Esophagus (tissue), 2 donors: ENCODE measurements around the gene KIF1A. TPM values are rescaled to one million over a fixed set of nuclear protein-coding genes. Genes with fewer than 3 reads are reported as not detected.

Experiments used
- H3K27ac ChIP-seq, 2 donors: one replicate each; pipeline ENCODE4 v1.5.1; 2013; ENCODE audit warnings: low read depth in 2 of 2, mild to moderate bottlenecking in 2 of 2, inconsistent platforms in 1 of 2, low read length in 1 of 2, moderate library complexity in 1 of 2
- H3K27me3 ChIP-seq, 2 donors: one replicate each; pipeline ENCODE4 v1.6.1; 2013; ENCODE audit warnings: low read length in 2 of 2, control low read depth in 1 of 2, mild to moderate bottlenecking in 1 of 2; ENCODE audit not compliant: insufficient read depth in 2 of 2, control insufficient read depth in 1 of 2
- H3K36me3 ChIP-seq, 2 donors: one replicate each; pipeline ENCODE4 v1.6.1; 2013; ENCODE audit warnings: low read length in 1 of 2; ENCODE audit not compliant: control insufficient read depth in 2 of 2, insufficient read depth in 2 of 2
- H3K4me1 ChIP-seq, 2 donors: one replicate each; pipeline ENCODE4 v1.6.1; 2013; ENCODE audit warnings: low read length in 1 of 2; ENCODE audit not compliant: control insufficient read depth in 2 of 2, insufficient read depth in 2 of 2
- H3K4me3 ChIP-seq, 2 donors: one replicate each; pipeline ENCODE4 v1.5.1; 2013; ENCODE audit warnings: low read length in 2 of 2, mild to moderate bottlenecking in 2 of 2, low read depth in 1 of 2, moderate library complexity in 1 of 2
- H3K9me3 ChIP-seq, 2 donors: one replicate each; pipeline ENCODE4 v1.6.1; 2013; ENCODE audit warnings: mild to moderate bottlenecking in 2 of 2, low read depth in 1 of 2, low read length in 1 of 2, moderate library complexity in 1 of 2; ENCODE audit not compliant: control insufficient read depth in 2 of 2, insufficient read depth in 1 of 2
- WGBS, 2 donors: extraction: QIAGEN DNeasy Blood & Tissue Kit; methylation state at CpG; one replicate each; pipeline ENCODE4 v1.1.7; 2013; 5-methylcytosine and 5-hydroxymethylcytosine counted together
- polyA plus RNA-seq, 2 donors: library from polyadenylated mRNA; stranded (reverse); fragments of 200-250 nt; gene quantifications; one replicate each; pipeline ENCODE4 v1.2.3, GENCODE V29; 2013
- donor health status: healthy with polysubstance abuse.
- donor health status: Bipolar disorder and iron deficiency.

Gene KIF1A, protein sequence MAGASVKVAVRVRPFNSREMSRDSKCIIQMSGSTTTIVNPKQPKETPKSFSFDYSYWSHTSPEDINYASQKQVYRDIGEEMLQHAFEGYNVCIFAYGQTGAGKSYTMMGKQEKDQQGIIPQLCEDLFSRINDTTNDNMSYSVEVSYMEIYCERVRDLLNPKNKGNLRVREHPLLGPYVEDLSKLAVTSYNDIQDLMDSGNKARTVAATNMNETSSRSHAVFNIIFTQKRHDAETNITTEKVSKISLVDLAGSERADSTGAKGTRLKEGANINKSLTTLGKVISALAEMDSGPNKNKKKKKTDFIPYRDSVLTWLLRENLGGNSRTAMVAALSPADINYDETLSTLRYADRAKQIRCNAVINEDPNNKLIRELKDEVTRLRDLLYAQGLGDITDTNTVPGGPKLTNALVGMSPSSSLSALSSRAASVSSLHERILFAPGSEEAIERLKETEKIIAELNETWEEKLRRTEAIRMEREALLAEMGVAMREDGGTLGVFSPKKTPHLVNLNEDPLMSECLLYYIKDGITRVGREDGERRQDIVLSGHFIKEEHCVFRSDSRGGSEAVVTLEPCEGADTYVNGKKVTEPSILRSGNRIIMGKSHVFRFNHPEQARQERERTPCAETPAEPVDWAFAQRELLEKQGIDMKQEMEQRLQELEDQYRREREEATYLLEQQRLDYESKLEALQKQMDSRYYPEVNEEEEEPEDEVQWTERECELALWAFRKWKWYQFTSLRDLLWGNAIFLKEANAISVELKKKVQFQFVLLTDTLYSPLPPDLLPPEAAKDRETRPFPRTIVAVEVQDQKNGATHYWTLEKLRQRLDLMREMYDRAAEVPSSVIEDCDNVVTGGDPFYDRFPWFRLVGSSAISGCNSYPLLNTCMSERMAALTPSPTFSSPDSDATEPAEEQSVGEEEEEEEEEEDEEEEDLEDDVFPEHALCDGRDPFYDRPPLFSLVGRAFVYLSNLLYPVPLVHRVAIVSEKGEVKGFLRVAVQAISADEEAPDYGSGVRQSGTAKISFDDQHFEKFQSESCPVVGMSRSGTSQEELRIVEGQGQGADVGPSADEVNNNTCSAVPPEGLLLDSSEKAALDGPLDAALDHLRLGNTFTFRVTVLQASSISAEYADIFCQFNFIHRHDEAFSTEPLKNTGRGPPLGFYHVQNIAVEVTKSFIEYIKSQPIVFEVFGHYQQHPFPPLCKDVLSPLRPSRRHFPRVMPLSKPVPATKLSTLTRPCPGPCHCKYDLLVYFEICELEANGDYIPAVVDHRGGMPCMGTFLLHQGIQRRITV (N-terminal part only)
- under 1 TPM; 0.04 to 0.06 TPM for polyA plus RNA-seq

DNA sequence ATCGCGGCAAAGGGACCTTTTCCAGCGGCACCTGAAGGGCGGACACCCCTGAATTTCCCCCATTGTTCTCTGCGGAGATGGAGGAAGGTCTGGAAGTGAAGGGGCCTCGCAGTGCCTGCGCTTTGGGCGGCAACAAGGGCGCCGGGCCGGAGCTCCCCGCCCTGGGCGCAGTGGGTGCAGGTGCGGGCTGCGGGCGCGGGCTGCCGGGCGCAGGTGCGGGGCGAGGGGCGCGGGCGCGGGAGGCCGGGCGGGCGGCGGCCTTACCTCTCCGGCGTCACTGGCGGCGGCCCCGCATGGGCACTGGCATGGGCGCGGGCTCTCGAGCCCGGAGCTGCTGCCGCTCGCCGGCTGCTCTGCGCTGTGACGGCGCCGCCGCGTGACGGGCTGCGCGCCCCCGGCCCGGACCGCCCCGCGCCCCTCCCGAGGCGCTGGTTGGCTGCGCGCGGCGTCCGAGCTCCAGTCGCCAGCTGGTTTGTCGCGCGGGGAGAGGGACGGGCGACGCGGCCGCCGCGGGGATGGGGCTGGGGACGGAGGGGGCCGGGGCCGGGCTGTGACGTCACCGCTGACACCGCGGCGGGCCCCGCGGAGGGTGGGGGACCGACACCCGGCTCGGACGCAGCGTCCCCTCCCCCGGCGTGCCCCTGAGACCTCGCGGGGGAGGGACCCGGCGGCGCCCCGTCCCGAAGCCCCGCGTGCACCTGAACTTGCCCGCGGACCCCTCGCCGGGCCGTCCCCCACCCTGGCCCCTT is at the start of gene KIF1A:
Gene KIF1A, minus strand, starts transcription at position 362 of the 749 bp plus-strand sequence. CDS start 22,467 bp downstream, outside the sequence.
- peaks cover 4 to 5% of the 10 kb centered on the region in 2 donors for H3K9me3 ChIP-seq
- H3K27ac ChIP-seq = no peak within 1 kb of the TSS
- peak within 1 kb of the TSS in 1 of 2 donors; percentile 26 for H3K4me3 ChIP-seq
- H3K36me3 ChIP-seq = no peaks in the 10 kb centered on the region
- peaks cover 5 to 30% of the 10 kb centered on the region in 2 donors for H3K27me3 ChIP-seq
- H3K4me1 ChIP-seq = peaks cover 0 to 8% of the 10 kb centered on the region in 2 donors
- 1 to 2% methylated on average over 39 to 104 of the region's 104 CpGs for WGBS, 2 donors

DNA sequence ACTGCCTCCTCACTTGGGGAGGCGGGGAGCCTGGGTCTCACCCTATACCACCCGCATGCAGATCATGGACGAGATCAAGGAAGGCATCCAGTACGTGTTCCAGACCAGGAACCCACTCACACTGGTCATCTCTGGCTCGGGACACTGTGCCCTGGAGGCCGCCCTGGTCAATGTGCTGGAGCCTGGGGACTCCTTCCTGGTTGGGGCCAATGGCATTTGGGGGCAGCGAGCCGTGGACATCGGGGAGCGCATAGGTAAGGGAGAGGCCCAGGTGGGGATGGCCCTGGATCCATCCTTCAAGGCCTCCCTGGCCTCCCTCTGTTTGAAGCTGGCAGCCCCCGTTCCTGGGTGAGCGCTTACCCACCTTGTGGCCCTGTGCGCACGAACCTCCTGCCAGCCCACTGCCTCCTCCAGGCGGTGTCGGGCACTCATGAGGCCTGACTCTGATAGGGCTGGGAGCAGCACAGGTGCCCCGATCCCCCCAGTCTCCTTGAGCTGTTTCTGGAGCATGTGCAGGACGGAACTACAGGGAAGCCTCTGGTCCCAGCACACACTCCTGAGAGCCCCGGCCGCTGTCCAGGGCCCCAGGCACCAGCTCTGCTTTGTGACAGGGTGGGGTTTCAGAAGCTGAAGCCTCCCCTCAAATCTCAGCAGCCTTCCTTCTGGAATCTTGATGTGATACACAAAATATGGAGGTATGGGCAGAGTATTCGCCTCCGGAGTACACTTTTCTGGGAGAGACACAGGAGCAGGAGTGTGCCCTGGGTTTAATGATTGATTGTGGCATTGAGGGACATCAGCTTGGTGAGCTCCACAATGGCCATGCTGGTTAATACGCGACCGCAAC is 49.3 kb upstream of the KIF1A start:
- WGBS, 2 donors = 89 to 92% methylated on average over 25 of the region's 25 CpGs
- Histone ChIP-seq H3K27ac (no peak overlapping the region), H3K4me1 (no peaks in the 10 kb centered on the region), H3K36me3 (no peaks in the 10 kb centered on the region), H3K9me3 (peaks cover 0 to 3% of the 10 kb centered on the region in 2 donors), H3K27me3 (no peaks in the 10 kb centered on the region), H3K4me3 (no peak overlapping the region)

DNA sequence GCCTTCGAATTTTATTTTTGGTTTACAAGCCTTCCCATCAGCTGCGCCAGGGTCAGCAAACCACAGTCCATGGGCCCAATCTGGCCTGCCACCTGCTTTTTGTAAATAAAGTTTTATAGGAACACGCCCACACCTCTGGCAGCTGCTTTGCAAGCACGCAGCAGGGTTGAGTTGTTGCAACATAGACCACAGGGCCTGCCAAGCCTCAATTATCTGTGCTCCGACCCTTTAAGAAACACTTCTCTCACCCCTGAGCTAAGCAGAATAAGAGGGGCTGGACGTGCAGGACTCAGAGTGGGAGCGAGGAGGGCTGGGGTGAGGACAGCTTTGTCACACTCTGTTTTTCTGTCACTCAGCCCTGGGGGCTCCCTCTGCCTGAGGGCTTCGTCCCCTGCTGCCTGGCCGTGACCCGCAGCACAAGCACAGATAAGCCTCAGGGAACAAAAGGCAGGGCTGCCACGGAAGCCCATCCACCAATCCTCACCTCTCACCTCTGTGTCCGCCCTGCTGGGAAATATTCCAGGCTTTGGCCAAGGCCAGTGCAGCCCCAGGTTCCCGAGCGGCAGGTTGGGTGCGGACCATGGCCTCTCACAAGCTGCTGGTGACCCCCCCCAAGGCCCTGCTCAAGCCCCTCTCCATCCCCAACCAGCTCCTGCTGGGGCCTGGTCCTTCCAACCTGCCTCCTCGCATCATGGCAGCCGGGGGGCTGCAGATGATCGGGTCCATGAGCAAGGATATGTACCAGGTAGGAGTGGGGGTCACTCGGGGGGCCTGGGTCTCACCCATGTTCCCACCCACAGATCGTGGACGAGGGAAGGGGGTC is 48.5 kb upstream of the KIF1A start, which contains the start of gene AGXT:
Gene AGXT, plus strand, starts transcription at position 539 of the 823 bp plus-strand sequence. Its CDS starts 42 bp downstream, at position 581.
- Histone ChIP-seq H3K27ac (no peak within 1 kb of the TSS), H3K9me3 (peaks cover 0 to 3% of the 10 kb centered on the region in 2 donors), H3K4me1 (no peaks in the 10 kb centered on the region), H3K27me3 (no peaks in the 10 kb centered on the region), H3K36me3 (no peaks in the 10 kb centered on the region), H3K4me3 (no peak within 1 kb of the TSS)
- 77 to 83% methylated on average over 21 of the region's 21 CpGs for WGBS, 2 donors

DNA sequence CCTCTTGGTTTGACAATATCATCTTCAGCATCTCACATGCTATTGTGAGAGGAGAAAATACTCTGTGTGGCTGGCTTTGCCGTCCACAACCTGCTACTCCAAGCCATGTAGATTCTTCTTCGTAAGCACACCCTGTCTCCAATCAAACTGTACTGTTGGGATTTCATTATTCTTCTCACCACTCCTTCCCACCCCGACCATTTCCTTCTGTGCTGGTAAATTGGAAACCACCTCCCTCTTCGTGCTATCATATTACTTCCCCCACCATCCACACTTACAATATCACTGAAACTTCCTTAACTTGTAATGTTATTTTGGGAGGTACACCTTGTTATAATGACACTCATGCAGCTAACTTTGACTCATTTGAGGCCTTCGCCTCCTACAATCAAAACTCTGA is 45.4 kb upstream of the KIF1A start:
- Histone ChIP-seq H3K36me3 (no peaks in the 10 kb centered on the region), H3K27me3 (no peaks in the 10 kb centered on the region), H3K4me1 (no peaks in the 10 kb centered on the region), H3K9me3 (no peaks in the 10 kb centered on the region), H3K4me3 (no peak overlapping the region), H3K27ac (no peak overlapping the region)
- 73 to 81% methylated on average over 5 of the region's 5 CpGs for WGBS, 2 donors

DNA sequence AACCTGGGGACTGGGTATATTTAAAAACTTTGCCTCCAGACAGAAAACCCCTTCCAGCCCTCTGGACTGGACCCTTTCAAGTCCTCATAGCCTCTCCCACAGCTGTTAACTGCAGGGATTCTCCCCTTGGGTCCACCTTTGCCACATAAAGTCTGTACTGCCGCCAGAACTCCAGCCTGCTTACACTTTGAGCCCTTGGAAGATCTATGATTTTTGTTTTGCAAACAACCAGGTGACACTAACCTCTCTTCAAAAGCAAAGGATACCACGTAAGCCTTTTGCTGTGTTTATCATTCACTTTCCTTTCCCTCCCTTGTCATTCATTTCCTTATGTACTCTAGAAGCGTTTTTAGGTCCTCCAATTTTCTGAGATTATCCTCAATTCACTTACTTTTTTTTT is 44.5 kb upstream of the KIF1A start:
- Histone ChIP-seq H3K9me3 (no peaks in the 10 kb centered on the region), H3K27ac (no peak overlapping the region), H3K4me1 (no peaks in the 10 kb centered on the region), H3K4me3 (no peak overlapping the region), H3K36me3 (no peaks in the 10 kb centered on the region), H3K27me3 (no peaks in the 10 kb centered on the region)
- WGBS, 2 donors = 81 to 82% methylated on average over 3 of the region's 3 CpGs

DNA sequence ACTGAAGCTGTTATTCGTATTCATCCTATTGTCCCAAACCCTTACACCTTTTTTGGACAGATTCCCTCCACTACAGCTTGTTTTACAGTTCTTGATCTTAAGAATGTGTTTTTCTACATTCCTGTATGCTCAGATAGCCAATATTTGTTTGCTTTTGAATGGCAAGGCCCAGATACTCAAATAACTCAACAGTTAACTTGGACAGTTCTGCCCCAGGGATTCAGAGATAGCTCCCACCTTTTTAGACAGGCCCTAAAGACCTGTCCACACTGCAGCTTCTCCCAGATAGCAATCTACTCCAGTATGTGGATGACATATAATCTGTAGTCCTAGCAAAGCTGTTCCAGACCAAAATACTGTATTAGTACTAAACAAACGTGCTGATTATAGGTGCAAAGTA is 41.5 kb upstream of the KIF1A start:
- WGBS, 2 donors = 83 to 84% methylated on average over 2 of the region's 2 CpGs
- Histone ChIP-seq H3K9me3 (no peaks in the 10 kb centered on the region), H3K4me1 (no peaks in the 10 kb centered on the region)

DNA sequence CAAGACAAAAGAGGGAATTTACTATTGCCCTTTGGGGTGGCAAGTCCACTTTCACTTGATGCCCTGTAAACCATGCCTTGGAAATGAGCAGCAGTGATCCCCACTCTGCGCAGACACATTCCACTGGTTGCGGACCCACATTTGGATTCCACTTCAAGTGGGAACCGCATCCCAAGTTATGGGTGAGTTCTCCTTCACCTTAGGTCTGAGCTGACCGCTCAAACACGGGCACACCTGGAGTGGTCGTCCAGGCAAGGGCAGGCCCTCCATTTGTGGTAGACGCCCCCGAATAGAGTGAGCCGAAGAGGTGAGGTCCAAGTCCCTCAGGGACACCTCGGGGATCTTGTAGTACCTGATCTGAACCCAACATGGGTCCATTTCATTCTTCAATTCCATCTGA is 38.9 kb upstream of the KIF1A start:
- Histone ChIP-seq H3K27ac (no peak overlapping the region), H3K4me3 (no peak overlapping the region), H3K36me3 (no peaks in the 10 kb centered on the region), H3K9me3 (no peaks in the 10 kb centered on the region), H3K27me3 (no peaks in the 10 kb centered on the region), H3K4me1 (no peaks in the 10 kb centered on the region)
- WGBS, 2 donors = 90 to 92% methylated on average over 10 of the region's 10 CpGs

More for the DNA sequence above, 41.5 kb upstream of the KIF1A start:
- Histone ChIP-seq H3K36me3 (no peaks in the 10 kb centered on the region), H3K27me3 (no peaks in the 10 kb centered on the region), H3K4me3 (no peak overlapping the region), H3K27ac (no peak overlapping the region)

DNA sequence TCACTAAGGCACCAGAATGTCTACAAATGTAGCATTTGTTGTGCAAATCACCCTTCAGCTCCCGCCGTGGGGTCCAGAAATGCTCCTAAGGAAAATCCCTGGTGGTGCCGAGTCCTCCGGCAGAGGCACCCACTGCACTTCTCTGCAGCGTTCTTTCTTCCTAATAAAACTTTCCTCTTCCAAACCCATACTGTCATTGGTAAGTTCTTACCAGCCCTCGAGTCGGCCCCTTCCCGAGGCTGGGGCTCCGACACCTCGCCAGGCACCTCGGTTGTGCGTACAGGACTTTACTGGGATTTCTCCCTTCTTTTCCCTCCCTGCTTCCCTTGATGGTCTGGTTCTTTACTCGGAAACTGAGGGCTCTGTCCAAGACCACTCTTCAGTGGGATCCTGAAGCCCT is 38.3 kb upstream of the KIF1A start:
- no peaks in the 10 kb centered on the region for H3K27me3 ChIP-seq
- WGBS, 2 donors = 86 to 95% methylated on average over 13 of the region's 13 CpGs
- H3K36me3 ChIP-seq = no peaks in the 10 kb centered on the region
- H3K4me3 ChIP-seq = no peak overlapping the region
- no peaks in the 10 kb centered on the region for H3K9me3 ChIP-seq
- no peak overlapping the region for H3K27ac ChIP-seq
- no peaks in the 10 kb centered on the region for H3K4me1 ChIP-seq
